HUES6 (cell line): ENCODE results near the gene GOLGA7B.

ENCODE experiments used
- H3K27ac ChIP-seq: 2 replicates; pipeline ENCODE4 v1.7.0; 2013; ENCODE audit warnings: low read depth, mild to moderate bottlenecking, low read length, inconsistent platforms
- H3K27me3 ChIP-seq: 2 replicates; pipeline ENCODE4 v1.6.1; 2013; ENCODE audit warnings: low read length; ENCODE audit not compliant: control insufficient read depth, insufficient read depth
- H3K36me3 ChIP-seq: 2 replicates; pipeline ENCODE4 v1.6.1; 2013; ENCODE audit warnings: low read length; ENCODE audit not compliant: control insufficient read depth, insufficient read depth
- H3K4me1 ChIP-seq: 2 replicates; pipeline ENCODE4 v1.6.1; 2013; ENCODE audit warnings: low read length; ENCODE audit not compliant: control insufficient read depth, insufficient read depth
- H3K4me3 ChIP-seq: 2 replicates; pipeline ENCODE4 v1.5.1; 2013; ENCODE audit warnings: low read depth, low read length
- H3K9ac ChIP-seq: one replicate; pipeline ENCODE4 v1.6.1; 2013; ENCODE audit warnings: mild to moderate bottlenecking, low read length
- H3K9me3 ChIP-seq: 2 replicates; pipeline ENCODE4 v1.6.1; 2013; ENCODE audit warnings: low read depth, low read length; ENCODE audit not compliant: control insufficient read depth, insufficient read depth

The GOLGA7B gene

DNA sequence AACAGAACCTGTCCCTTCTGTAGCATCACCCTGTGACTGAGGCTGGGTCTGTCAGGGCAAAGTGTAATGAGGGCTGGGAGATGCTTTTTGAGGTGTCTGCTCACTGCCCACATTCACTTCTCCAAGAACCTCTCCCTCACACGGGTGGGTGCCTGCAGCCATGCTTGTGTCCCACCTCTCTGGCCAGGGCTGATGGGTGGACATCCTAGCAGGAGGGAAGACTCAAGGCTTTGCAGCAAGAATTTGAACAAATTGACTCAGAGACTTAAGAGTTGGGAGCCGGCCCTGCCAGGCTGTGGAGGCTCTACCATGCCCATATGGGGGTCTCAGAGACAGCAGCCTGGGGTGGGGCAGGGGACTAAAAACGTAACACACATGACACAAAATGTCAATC lies 33.4 kb downstream of the GOLGA7B start:
- Histone ChIP-seq H3K9me3 (no peaks in the 10 kb centered on the region), H3K9ac (no peak overlapping the region), H3K27ac (no peak overlapping the region), H3K36me3 (no peaks in the 10 kb centered on the region), H3K4me3 (no peak overlapping the region), H3K4me1 (peaks cover 8% of the 10 kb centered on the region; the same call in 1 of the 2 replicates), H3K27me3 (no peaks in the 10 kb centered on the region)

DNA sequence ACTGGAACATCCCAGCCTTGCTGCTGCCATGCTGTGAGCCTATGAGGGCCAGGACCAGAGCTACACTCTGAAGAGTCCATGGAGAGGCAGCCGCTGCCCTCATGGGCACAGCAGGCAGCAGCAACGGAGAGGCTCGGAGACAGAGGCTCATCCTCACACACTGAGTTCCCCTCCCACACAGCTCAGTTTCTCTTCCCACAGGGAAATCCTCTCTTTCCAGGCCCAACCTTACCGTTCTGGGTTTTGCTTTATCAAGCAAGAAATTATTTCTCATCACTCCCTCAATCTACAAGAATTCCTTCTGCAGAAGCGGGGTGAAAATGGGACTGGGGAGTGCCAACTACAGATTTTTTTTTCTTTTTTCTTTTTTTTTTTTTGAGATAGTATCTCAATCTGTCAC lies 36.6 kb downstream of the GOLGA7B start:
- H3K9ac ChIP-seq, result no peak overlapping the region
- no peaks in the 10 kb centered on the region for H3K9me3 ChIP-seq
- no peaks in the 10 kb centered on the region for H3K27me3 ChIP-seq
- H3K4me1 ChIP-seq, result peaks cover 25% of the 10 kb centered on the region
- no peak overlapping the region for H3K27ac ChIP-seq
- no peak overlapping the region for H3K4me3 ChIP-seq
- no peaks in the 10 kb centered on the region for H3K36me3 ChIP-seq

DNA sequence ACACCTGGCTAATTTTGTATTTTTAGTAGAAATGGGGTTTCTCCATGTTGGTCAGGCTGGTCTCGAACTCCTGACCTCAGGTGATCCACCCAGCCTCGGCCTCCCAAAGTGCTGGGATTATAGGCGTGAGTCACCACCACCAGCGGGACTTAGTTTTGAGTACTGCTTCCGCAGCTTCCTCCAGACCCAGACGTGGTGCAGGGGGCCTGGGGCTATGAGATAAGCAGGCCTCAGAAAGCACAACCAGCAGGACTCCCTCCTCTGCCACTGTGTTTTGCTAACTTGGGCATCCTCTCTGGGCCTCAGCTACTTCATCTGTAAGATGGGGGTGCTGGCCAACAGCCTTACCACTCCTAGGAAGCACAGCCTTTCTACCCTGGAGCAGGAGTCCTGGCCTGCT lies 37.8 kb downstream of the GOLGA7B start:
- H3K4me3 ChIP-seq, result no peak overlapping the region
- no peaks in the 10 kb centered on the region for H3K27me3 ChIP-seq
- H3K9ac ChIP-seq, result no peak overlapping the region
- H3K27ac ChIP-seq, result no peak overlapping the region
- H3K9me3 ChIP-seq, result no peaks in the 10 kb centered on the region
- no peaks in the 10 kb centered on the region for H3K36me3 ChIP-seq
- peaks cover 34% of the 10 kb centered on the region for H3K4me1 ChIP-seq

DNA sequence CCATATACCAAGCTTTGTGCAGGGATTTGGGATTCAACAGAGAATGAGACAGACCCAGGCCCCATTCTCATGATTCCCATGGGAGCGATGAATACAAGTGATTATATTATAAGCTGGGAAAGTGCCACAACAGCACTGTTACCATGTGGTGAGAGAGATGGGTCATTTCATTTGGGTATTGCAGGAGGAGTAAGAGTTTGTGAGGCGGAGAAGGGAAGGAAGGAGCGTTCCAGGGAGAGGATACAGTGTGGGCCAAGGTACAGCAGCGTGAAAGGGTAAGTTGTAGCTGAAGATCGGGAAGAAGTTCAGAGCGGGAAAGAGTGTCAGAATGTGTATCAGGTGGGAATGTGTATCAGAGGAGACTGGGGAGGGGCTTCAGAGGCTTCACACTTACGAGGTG lies 38.5 kb downstream of the GOLGA7B start:
- Histone ChIP-seq H3K36me3 (no peaks in the 10 kb centered on the region), H3K27me3 (no peaks in the 10 kb centered on the region), H3K4me3 (no peak overlapping the region), H3K9me3 (no peaks in the 10 kb centered on the region), H3K9ac (no peak overlapping the region), H3K4me1 (peaks cover 35% of the 10 kb centered on the region), H3K27ac (no peak overlapping the region)

DNA sequence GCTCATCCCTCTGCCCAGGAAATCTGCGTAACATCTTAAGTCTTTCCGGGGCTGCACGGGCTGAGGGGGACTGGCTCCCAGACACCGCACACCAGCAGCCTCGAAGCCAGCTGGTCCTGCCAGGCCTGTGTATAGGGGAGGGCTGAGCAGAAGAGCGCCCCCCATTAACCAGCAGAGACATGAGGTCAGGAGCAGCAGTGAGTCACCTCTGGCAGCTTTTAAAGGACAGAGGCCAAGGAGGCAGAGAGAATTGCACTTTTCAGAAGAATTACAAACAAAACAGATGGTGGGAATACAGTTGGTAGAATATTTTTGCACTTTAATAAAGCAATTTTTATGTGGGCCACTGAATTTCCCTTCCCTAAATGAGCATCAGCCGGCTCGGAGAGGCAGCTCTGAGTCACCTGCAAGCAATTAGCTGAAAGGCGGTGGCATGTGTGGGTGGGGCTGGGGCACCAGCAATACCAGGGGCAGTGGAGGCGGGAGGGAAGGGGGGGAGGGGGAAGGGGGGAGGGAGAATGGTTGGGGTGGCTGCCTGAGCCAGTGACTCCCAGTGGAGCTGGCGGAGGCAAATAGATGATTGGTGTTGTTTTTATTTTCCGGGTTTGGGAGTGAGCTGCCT lies 39.1 kb downstream of the GOLGA7B start:
- H3K9me3 ChIP-seq, result no peaks in the 10 kb centered on the region
- H3K36me3 ChIP-seq, result no peaks in the 10 kb centered on the region
- H3K9ac ChIP-seq, result peak overlapping the region; percentile 73
- H3K4me1 ChIP-seq, result peaks cover 35% of the 10 kb centered on the region
- no peak overlapping the region; the same call in 1 of the 2 replicates for H3K4me3 ChIP-seq
- H3K27me3 ChIP-seq, result no peaks in the 10 kb centered on the region
- 0 out of 2 replicates have a peak overlapping the region, but pooled peaks have one; percentile 45 for H3K27ac ChIP-seq

DNA sequence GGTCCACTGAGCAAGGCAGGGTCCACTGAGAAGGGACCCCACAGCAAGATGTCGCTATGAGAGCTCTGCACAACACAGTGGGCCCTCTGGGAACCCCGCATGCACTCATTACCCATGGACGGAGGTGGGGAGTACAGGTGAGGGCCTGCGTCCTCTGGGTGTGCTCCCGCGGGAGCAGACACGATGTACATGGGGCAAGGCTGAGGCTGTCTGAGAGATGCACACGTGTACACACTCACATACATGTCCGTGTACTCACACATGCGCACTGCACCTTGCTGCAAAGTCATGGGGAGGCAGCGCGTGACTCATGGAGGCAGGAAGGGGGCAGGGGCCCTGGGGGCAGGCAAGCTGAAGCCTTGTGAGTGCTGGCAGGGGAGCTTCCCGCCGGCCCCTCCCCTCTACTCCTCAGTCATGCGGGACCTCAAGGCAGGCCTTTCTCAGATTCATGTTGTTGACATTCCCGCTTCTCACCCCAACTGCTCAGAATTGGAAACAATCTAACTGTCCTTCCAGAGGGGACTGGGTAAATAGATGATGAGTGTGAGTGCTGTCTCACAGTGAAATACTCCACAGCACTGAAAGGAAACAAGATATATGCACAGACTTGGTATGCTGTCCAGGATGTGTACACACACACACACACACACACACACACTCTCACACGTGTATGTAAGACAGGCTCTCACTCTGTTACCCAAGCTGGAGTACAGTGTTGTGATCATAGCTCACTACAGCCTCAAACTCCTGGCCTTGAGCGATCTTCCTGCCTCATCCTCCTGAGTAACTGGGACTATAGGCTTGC lies 40.0 kb downstream of the GOLGA7B start:
- H3K4me1 ChIP-seq, result peaks cover 35% of the 10 kb centered on the region
- no peaks in the 10 kb centered on the region for H3K9me3 ChIP-seq
- H3K27me3 ChIP-seq, result no peaks in the 10 kb centered on the region
- no peaks in the 10 kb centered on the region for H3K36me3 ChIP-seq
- H3K4me3 ChIP-seq, result peak overlapping the region; percentile 17
- peak overlapping the region; percentile 56; the same call in 1 of the 2 replicates for H3K27ac ChIP-seq
- peak overlapping the region; percentile 73 for H3K9ac ChIP-seq

DNA sequence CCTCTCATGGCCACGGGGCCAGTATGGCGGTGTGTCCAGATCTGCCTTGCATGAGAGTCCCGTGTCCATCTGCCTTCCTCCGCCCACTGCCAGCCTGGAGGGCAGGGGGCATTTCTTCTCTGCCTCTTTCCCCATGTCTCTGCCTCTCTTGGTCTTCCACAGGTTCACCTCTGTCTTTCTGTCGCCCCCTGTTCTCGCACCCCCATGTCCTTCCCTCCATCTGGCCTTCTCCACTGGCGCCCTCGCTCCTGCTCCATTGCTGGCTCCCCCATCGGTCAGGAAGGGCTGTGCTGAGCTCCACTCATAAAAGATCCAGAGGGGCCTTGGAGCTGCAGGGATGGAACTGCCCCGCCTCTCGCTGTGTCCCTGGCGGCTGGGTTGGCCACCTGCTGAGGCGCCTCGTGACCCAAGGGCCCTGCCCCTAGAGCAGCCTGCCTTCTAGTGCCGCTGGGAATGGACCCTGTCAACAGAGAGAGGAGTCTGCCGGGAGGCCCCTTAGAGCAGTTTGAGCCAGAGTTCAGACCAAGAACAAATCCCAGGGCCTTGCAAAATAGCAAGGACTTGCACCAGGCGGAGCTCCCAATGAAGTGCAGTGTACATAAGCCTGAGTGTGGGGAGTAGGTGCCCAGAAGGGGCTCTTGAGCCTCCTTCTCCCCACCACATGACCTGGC lies 42.0 kb downstream of the GOLGA7B start:
- Histone ChIP-seq H3K27me3 (no peaks in the 10 kb centered on the region), H3K9me3 (no peaks in the 10 kb centered on the region), H3K4me1 (peaks cover 28% of the 10 kb centered on the region), H3K4me3 (no peak overlapping the region), H3K9ac (no peak overlapping the region), H3K36me3 (no peaks in the 10 kb centered on the region), H3K27ac (no peak overlapping the region)

DNA sequence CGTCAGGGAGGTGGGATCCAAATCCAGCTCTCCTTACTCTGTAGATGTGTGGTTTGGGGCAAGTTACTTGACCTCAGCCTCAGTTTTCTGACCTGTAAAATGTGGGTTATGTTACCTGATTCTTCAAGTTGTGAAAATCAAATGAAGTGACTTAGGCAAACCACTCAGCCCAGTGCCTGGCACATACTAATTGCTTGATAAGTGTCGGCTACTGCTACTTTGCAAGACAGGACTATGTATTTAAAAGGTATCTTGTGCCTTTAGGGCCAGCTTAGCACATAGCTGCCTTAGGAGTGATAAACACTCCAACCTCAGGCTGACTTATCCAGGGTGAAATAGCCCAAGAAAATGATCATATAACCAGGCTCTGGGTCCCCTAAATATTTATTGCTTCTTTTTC lies 42.9 kb downstream of the GOLGA7B start:
- Histone ChIP-seq H3K9me3 (no peaks in the 10 kb centered on the region), H3K36me3 (no peaks in the 10 kb centered on the region), H3K4me1 (peaks cover 28% of the 10 kb centered on the region), H3K27ac (no peak overlapping the region), H3K4me3 (no peak overlapping the region), H3K27me3 (no peaks in the 10 kb centered on the region), H3K9ac (no peak overlapping the region)

DNA sequence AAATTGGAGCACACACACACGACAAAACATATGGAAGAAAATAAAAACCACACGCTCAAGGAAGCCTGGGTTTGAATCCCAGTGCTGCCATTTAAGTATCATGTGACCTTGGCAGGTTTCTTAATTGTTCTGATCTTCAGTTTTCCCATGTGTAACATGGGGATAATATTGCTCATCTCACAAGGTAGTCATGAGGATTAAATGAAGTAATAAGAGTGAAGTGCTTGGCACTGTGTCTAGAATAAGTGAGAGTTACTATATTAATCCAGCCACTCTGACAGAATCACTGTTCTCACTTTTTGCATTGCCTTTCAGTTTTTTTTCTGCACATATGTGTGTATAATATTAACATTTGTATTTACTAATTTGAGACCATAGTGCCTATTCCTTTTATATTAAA lies 43.3 kb downstream of the GOLGA7B start:
- H3K4me3 ChIP-seq, result no peak overlapping the region
- no peaks in the 10 kb centered on the region for H3K9me3 ChIP-seq
- H3K4me1 ChIP-seq, result peaks cover 28% of the 10 kb centered on the region
- no peak overlapping the region for H3K9ac ChIP-seq
- no peaks in the 10 kb centered on the region for H3K27me3 ChIP-seq
- H3K27ac ChIP-seq, result no peak overlapping the region
- no peaks in the 10 kb centered on the region for H3K36me3 ChIP-seq

DNA sequence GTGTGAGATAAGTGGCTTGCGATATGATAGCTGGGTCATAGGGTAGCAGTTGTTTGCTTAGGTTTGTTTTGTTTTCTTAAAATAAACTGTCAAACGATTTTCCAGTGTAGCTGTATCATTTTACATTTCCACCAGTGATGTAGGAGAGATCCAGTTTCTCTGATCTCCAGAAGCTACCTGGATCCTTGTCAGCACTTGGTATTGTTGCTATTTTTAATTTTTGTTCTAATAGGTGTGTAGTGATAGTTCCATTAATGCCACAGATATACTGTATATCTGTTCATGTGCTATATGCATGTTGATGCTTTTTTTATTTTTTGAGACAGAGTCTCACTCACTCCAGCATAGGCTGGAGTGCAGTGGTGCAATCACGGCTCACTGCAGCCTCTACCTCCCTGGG lies 44.4 kb downstream of the GOLGA7B start:
- no peak overlapping the region for H3K9ac ChIP-seq
- H3K4me3 ChIP-seq, result no peak overlapping the region
- H3K4me1 ChIP-seq, result peaks cover 26% of the 10 kb centered on the region
- H3K36me3 ChIP-seq, result no peaks in the 10 kb centered on the region
- no peak overlapping the region for H3K27ac ChIP-seq
- H3K9me3 ChIP-seq, result no peaks in the 10 kb centered on the region
- no peaks in the 10 kb centered on the region for H3K27me3 ChIP-seq

DNA sequence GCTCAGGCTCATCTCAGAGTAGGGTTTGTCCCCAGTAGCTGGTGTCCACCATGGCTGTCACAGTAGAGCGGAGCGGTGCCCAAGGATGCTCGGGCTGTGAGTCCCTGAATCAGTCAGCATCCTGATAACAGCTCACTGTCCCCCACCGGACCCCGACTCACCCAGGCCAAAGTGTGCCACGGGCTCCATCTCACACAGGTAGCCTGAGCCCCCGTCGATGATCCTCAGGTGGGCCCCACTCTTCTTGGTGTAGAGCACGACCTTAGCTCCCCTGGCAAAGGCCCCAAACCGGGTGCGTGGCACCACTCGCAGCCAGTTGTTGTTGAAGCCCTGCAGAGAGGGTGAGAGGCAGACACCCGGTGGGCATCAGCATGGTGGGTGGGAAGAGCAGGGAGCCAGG lies 45.4 kb downstream of the GOLGA7B start:
- peaks cover 17% of the 10 kb centered on the region; the same call in 1 of the 2 replicates for H3K4me1 ChIP-seq
- no peaks in the 10 kb centered on the region for H3K36me3 ChIP-seq
- H3K4me3 ChIP-seq, result no peak overlapping the region
- no peak overlapping the region for H3K27ac ChIP-seq
- no peaks in the 10 kb centered on the region for H3K9me3 ChIP-seq
- H3K9ac ChIP-seq, result no peak overlapping the region
- H3K27me3 ChIP-seq, result no peaks in the 10 kb centered on the region
